Hepatocyte (in vitro differentiated cells): ENCODE measurements around the gene PDK4. TPM values are rescaled to one million over a fixed set of nuclear protein-coding genes. Genes with fewer than 3 reads are reported as not detected.

Experiments used
- DNase-seq: peaks from one replicate; pipeline ENCODE4 v3.0.0-alpha.2; 2016; ENCODE audit warnings: low spot score
- H2AFZ ChIP-seq: fragments of 200-600 bp; sonication (generic); 2 replicates; pipeline ENCODE4 v1.6.0; 2016; ENCODE audit warnings: antibody characterized with exemption, mild to moderate bottlenecking
- H3K27ac ChIP-seq: fragments of 200-600 bp; sonication (generic); 2 replicates; pipeline ENCODE4 v1.5.1; 2016; ENCODE audit warnings: mild to moderate bottlenecking
- H3K27me3 ChIP-seq: fragments of 200-600 bp; sonication (generic); 2 replicates; pipeline ENCODE4 v1.6.1; 2016
- H3K36me3 ChIP-seq: fragments of 200-600 bp; sonication (generic); replicated peaks from 2 replicates; pipeline ENCODE4 v1.5.1; 2016; ENCODE audit warnings: low read depth; ENCODE audit not compliant: insufficient read depth
- H3K4me1 ChIP-seq: fragments of 200-600 bp; sonication (generic); 2 replicates; pipeline ENCODE4 v1.5.1; 2016; ENCODE audit warnings: mild to moderate bottlenecking, moderate library complexity; ENCODE audit not compliant: insufficient read depth
- H3K4me2 ChIP-seq: fragments of 200-600 bp; sonication (generic); 2 replicates; pipeline ENCODE4 v1.6.0; 2016
- H3K4me3 ChIP-seq: fragments of 200-600 bp; sonication (generic); 2 replicates; pipeline ENCODE4 v1.5.1; 2016; ENCODE audit warnings: mild to moderate bottlenecking
- H3K79me2 ChIP-seq: fragments of 200-600 bp; sonication (generic); 2 replicates; pipeline ENCODE4 v1.6.0; 2017; ENCODE audit warnings: mild to moderate bottlenecking
- H3K9me2 ChIP-seq: fragments of 200-600 bp; sonication (generic); replicated peaks from 2 replicates; pipeline ENCODE4 v1.6.0; 2017; ENCODE audit warnings: mild to moderate bottlenecking; ENCODE audit not compliant: insufficient read depth
- H3K9me3 ChIP-seq: fragments of 200-600 bp; sonication (generic); 2 replicates; pipeline ENCODE4 v1.5.1; 2016; ENCODE audit warnings: low read depth, mild to moderate bottlenecking
- H4K20me1 ChIP-seq: fragments of 200-600 bp; sonication (generic); 2 replicates; pipeline ENCODE4 v1.6.0; 2016; ENCODE audit warnings: mild to moderate bottlenecking; ENCODE audit not compliant: insufficient read depth, poor library complexity, severe bottlenecking
- EZH2 ChIP-seq: fragments of 200-600 bp; sonication (generic); IDR thresholded peaks from 2 replicates; pipeline ENCODE4 v1.6.1; 2016; ENCODE audit warnings: antibody characterized with exemption, mild to moderate bottlenecking, borderline replicate concordance
- EZH2phosphoT487 ChIP-seq: fragments of 200-600 bp; sonication (generic); IDR thresholded peaks from one replicate; pipeline ENCODE4 v1.6.1; 2018; ENCODE audit warnings: antibody characterized with exemption, mild to moderate bottlenecking, low read depth, moderate library complexity; ENCODE audit not compliant: unreplicated experiment, severe bottlenecking
- WGBS: methylation state at CpG from one replicate; pipeline ENCODE4 v1.1.6; 2016; ENCODE audit warnings: low lambda C conversion rate; ENCODE audit errors: missing lambda C conversion rate; 5-methylcytosine and 5-hydroxymethylcytosine counted together
- polyA plus RNA-seq: library from polyadenylated mRNA; unstranded; fragments of >200 nt; fragmentation: Nextera tagmentation; extraction: Ambion mirVana; gene quantifications from 2 replicates; pipeline ENCODE4 v1.2.1, GENCODE V29; 2016
- total RNA-seq: library from RNA; depleted of rRNA; stranded (reverse); fragments of >200 nt; gene quantifications from 2 replicates; pipeline ENCODE4 v1.2.3, GENCODE V29; 2014
- TF ChIP-seq, protein P1 (sequence below): fragments of 200-600 bp; sonication (generic); IDR thresholded peaks from 2 replicates; pipeline ENCODE4 v1.5.1; 2016; ENCODE audit warnings: antibody characterized with exemption, mild to moderate bottlenecking; ENCODE audit not compliant: poor library complexity

Gene PDK4
- total and polyA plus RNA-seq, 2 experiments from 2014 or later: 26.0 to 34.6 TPM

DNA sequence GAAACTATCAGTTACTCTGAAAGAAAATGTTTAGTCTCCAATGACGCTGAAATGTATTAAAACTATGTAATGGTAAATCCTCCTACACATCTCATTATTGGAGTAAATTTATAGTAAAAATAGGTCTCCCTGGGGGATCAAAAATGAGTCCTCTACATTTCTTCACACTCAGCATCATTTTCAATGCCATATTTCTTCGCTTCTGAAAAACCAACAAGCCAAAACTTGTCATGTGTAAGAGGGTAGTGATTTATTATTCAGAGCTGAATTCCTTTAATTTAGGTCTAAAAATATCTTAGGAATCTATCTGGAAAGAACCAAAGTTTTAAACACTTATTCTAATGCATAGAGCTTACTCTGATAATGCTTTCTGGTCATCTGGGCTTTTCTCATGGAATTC lies 3.0 kb downstream of the PDK4 start:
- H2AFZ ChIP-seq: no peak overlapping the region
- H3K4me2 ChIP-seq: no peak overlapping the region
- H3K27me3 ChIP-seq: no peaks in the 10 kb centered on the region
- no peaks in the 10 kb centered on the region for H3K9me3 ChIP-seq
- no peaks in the 10 kb centered on the region for H3K36me3 ChIP-seq
- H3K4me3 ChIP-seq: no peak overlapping the region
- H3K9me2 ChIP-seq: no peaks in the 10 kb centered on the region
- no peak overlapping the region for H3K27ac ChIP-seq
- H3K79me2 ChIP-seq: no peaks in the 10 kb centered on the region
- H3K4me1 ChIP-seq: peaks cover 12% of the 10 kb centered on the region
- H4K20me1 ChIP-seq: no peaks in the 10 kb centered on the region
- WGBS: 76% methylated on average over 2 of the region's 2 CpGs
- DNase-seq: no peak
- TF ChIP-seq EZH2: no peak
- TF ChIP-seq, protein P1, sequence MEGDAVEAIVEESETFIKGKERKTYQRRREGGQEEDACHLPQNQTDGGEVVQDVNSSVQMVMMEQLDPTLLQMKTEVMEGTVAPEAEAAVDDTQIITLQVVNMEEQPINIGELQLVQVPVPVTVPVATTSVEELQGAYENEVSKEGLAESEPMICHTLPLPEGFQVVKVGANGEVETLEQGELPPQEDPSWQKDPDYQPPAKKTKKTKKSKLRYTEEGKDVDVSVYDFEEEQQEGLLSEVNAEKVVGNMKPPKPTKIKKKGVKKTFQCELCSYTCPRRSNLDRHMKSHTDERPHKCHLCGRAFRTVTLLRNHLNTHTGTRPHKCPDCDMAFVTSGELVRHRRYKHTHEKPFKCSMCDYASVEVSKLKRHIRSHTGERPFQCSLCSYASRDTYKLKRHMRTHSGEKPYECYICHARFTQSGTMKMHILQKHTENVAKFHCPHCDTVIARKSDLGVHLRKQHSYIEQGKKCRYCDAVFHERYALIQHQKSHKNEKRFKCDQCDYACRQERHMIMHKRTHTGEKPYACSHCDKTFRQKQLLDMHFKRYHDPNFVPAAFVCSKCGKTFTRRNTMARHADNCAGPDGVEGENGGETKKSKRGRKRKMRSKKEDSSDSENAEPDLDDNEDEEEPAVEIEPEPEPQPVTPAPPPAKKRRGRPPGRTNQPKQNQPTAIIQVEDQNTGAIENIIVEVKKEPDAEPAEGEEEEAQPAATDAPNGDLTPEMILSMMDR: no peak
- TF ChIP-seq EZH2phosphoT487: no peak

DNA sequence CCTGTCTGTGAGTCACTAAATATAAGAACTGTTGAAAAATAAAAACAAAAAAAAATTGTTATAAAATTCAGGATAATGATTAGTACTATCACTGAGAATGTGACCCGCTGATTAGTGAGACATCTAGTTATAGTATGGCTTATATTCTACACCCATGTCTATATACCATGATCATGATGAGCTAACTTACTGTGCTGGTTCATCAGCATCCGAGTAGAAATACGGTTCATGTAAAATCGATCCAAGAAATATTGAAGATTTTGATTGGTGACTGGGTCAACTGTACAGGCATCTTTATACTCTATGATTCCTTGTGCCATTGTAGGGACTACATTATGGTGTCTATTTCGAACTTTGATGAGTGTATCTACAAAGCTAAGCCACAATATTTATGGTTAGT lies 3.7 kb downstream of the PDK4 start:
- no peak overlapping the region for H3K4me3 ChIP-seq
- H3K4me2 ChIP-seq: no peak overlapping the region
- no peak overlapping the region for H2AFZ ChIP-seq
- DNase-seq: no peak
- no peaks in the 10 kb centered on the region for H3K9me2 ChIP-seq
- H3K27ac ChIP-seq: no peak overlapping the region
- H3K79me2 ChIP-seq: no peaks in the 10 kb centered on the region
- WGBS: 92% methylated on average over 5 of the region's 5 CpGs
- H4K20me1 ChIP-seq: no peaks in the 10 kb centered on the region
- no peaks in the 10 kb centered on the region for H3K9me3 ChIP-seq
- H3K36me3 ChIP-seq: no peaks in the 10 kb centered on the region
- peaks cover 12% of the 10 kb centered on the region for H3K4me1 ChIP-seq
- TF ChIP-seq EZH2phosphoT487: no peak
- TF ChIP-seq, protein P1: no peak
- no peak for TF ChIP-seq EZH2
- H3K27me3 ChIP-seq: no peaks in the 10 kb centered on the region

DNA sequence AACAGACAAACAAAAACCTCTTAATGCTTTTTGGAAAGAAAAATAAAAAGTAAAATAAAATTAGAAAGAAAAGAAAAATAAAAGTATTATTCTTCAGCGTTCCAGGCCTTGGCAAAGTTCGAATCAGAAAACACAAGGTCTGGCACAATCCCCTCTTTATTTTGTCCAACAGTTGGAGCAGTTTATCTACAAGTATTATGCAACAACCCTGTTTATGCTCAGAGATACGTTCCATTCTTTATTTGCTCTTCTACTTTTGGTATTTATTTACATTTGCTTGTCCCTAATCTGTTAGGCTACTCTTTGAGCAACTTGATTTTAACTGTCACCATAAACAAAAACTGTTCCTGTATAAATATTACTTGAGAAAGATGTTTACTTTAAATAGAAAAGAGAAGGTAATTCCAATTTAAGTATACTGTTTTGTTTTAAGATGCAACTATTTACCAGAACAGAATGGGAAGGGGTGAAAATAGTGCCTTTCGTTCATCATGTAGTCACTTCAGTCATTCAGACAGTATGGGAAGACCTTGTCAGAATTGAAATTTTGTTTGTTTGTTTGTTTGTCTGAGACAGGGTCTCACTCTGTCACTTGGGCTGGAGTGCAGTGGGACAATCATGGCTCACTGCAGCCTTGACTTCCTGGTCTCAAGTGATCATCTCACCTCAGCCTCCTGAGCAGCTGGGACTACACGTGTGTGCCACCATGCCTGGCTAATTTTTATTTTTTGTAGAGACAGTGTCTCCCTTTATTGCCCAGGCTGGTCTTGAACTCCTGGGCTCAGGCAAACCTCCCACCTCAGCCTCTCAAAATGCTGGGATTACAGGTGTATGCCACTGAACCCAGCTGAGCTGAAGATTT lies 5.7 kb downstream of the PDK4 start:
- Histone ChIP-seq H3K4me1 (peaks cover 7% of the 10 kb centered on the region), H2AFZ (no peak overlapping the region), H3K4me3 (no peak overlapping the region), H3K4me2 (peak overlapping the region; percentile 3), H3K27ac (no peak overlapping the region), H3K27me3 (no peaks in the 10 kb centered on the region), H3K9me2 (no peaks in the 10 kb centered on the region), H3K36me3 (no peaks in the 10 kb centered on the region), H4K20me1 (no peaks in the 10 kb centered on the region), H3K79me2 (no peaks in the 10 kb centered on the region), H3K9me3 (no peaks in the 10 kb centered on the region)
- WGBS: 52% methylated on average over 5 of the region's 5 CpGs
- TF ChIP-seq EZH2 (no peak), EZH2phosphoT487 (no peak)
- TF ChIP-seq, protein P1: no peak
- DNase-seq: no peak
